ENCODE data around the gene FERMT3. TPM values are rescaled to one million over a fixed set of nuclear protein-coding genes. Genes with fewer than 3 reads are reported as not detected.

Gene FERMT3
- total and polyA plus RNA-seq, 5 experiments from 2014 or later: 104 to 149 (median 125) TPM

DNA sequence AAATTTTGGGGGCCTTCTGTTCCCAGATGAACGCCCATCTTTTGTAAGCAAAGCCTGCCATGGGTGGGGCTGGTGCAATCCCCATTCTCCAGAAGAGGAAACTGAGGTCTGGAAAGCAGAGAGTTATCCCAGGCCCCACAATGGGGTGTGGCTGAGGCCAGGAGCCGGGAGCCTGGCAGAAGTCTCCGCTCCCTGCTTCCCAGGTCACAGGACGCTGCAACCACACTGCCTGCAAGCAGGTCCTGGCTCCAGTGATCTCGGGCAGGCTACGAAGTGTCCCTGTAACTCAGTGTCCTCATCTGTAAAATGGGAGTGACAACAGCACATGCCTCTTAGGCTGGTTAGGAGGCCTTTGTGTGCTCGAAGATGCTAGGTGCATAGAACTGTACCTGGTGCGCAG is 46.5 kb downstream of the FERMT3 start:
- Mint-ChIP-seq H3K27ac (no peak overlapping the region), H3K4me3 (peak overlapping the region in 8 of 10 donors; percentile 12 to 93 (median 38)), H3K9me3 (no peaks in the 10 kb centered on the region), H3K36me3 (peaks cover 0 to 7% (median 0%) of the 10 kb centered on the region in 3 donors), H3K27me3 (no peaks in the 10 kb centered on the region), H3K4me1 (peaks cover 9 to 26% (median 17%) of the 10 kb centered on the region in 4 donors)
- POLR2A ChIA-PET: interaction anchor here (1.5 to 13.8 kb wide), 5 partner anchors 10 to 47 kb away, joined by 5 to 176 read pairs (median 11); partner anchors contain the start of genes FERMT3 and FKBP2
- no peak for ATAC-seq
- no peak for DNase-seq

DNA sequence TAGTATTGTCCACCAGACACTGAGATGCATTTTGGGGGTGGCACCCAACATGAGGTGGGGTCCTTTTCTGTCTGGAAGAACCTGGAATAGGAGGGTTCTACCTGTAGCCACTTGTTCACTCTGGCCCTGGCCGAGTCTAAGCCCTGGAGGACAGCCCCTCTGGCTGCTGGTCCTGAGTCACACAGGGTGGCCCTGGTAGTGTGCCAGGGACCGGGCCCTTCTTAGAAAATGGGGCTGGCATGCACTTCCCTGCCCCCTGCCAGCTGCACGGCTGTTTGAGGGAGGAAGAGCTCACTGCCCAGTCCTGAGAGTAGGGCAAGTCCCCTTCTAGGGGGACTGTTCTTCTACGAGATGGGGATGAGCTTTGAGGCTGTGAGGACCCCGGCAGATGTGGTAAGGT is 47.0 kb downstream of the FERMT3 start:
- no peaks in the 10 kb centered on the region for H3K9me3 Mint-ChIP-seq
- H3K27me3 Mint-ChIP-seq: no peaks in the 10 kb centered on the region
- POLR2A ChIA-PET: interaction anchor here (1.0 to 1.7 kb wide), 3 partner anchors 8 to 16 kb away, joined by 4 to 7 read pairs (median 6); no protein-coding TSS in a partner anchor
- no peak for DNase-seq
- no peak overlapping the region for H3K27ac Mint-ChIP-seq
- peak overlapping the region in 7 of 10 donors; percentile 1 to 50 (median 37) for H3K4me3 Mint-ChIP-seq
- no peak for ATAC-seq
- peaks cover 0 to 7% (median 0%) of the 10 kb centered on the region in 3 donors for H3K36me3 Mint-ChIP-seq
- H3K4me1 Mint-ChIP-seq: peaks cover 9 to 24% (median 16%) of the 10 kb centered on the region in 4 donors

DNA sequence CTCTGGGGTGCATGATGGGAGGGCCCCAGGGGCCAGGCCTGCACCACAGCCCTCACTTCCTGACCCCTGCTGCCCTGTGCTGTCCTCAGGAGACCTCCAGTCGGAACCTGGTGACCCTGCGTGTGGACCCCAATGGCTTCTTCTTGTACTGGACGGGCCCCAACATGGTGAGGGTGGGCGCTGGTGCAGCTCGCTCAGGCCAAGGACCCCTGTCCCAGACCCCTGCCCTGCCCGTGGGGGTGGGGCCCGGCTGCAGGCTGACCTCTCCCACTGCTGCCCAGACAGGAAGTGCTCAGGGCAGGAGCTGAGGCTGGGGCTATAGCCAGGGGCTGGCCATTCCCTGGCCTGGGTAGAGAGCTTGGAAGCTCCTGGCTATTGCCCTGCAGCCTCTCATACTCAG is 47.8 kb downstream of the FERMT3 start:
- Mint-ChIP-seq H3K36me3 (peaks cover 0 to 7% (median 2%) of the 10 kb centered on the region in 3 donors), H3K27ac (no peak overlapping the region), H3K27me3 (no peaks in the 10 kb centered on the region), H3K4me1 (peaks cover 9 to 24% (median 16%) of the 10 kb centered on the region in 4 donors), H3K9me3 (no peaks in the 10 kb centered on the region), H3K4me3 (no peak overlapping the region)
- no peak for ATAC-seq
- DNase-seq: no peak
- POLR2A ChIA-PET: interaction anchor here (1.0 to 1.7 kb wide), 4 partner anchors 9 to 17 kb away, joined by 3 to 7 read pairs (median 5); no protein-coding TSS in a partner anchor

DNA sequence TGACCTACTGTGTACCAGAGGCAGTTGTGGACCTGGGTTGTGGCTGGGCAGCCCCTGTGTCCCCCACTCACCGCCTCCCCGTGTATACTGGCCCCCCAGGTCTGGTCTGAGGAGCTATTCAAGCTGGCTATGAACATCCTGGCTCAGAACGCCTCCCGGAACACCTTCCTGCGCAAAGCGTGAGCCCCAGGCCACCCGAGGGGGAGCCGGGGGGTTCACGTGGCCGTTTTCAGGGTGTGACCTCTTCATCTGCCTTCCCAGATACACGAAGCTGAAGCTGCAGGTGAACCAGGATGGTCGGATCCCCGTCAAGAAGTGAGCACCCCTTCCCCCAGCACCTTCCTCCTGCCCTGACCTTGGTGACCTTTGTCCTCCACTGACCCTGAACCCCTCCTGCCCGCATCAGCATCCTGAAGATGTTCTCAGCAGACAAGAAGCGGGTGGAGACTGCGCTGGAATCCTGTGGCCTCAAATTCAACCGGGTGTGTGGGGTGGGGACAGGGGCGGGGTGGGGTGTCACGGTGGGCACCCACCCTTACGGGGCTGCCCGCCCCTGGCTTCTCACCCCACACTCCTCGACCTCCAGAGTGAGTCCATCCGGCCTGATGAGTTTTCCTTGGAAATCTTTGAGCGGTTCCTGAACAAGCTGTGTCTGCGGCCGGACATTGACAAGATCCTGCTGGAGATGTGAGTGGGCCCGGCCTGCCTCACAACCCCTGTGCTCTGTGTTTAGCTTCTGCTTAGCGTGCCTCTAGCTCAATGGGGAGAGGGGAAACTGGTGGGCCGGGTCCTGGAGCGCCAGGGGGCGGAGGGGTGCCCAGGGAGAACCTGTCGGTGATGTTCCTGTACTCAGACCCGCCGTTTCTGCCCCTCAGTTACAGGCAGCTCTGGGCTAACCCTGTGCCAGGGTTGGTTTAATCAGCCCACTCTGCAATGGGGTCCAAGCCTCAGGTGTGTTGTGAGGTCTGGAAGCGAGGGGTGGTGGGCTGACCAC is 48.9 kb downstream of the FERMT3 start:
- Mint-ChIP-seq H3K36me3 (peaks cover 0 to 7% (median 4%) of the 10 kb centered on the region in 3 donors), H3K4me1 (peaks cover 9 to 20% (median 14%) of the 10 kb centered on the region in 4 donors), H3K27ac (peak overlapping the region in 1 of 10 donors; percentile 78), H3K27me3 (no peaks in the 10 kb centered on the region), H3K4me3 (no peak overlapping the region), H3K9me3 (no peaks in the 10 kb centered on the region)
- no peak for ATAC-seq
- POLR2A ChIA-PET: interaction anchor here (0.9 to 1.6 kb wide), 4 partner anchors 10 to 26 kb away, joined by 3 to 7 read pairs (median 4); no protein-coding TSS in a partner anchor
- DNase-seq: no peak

DNA sequence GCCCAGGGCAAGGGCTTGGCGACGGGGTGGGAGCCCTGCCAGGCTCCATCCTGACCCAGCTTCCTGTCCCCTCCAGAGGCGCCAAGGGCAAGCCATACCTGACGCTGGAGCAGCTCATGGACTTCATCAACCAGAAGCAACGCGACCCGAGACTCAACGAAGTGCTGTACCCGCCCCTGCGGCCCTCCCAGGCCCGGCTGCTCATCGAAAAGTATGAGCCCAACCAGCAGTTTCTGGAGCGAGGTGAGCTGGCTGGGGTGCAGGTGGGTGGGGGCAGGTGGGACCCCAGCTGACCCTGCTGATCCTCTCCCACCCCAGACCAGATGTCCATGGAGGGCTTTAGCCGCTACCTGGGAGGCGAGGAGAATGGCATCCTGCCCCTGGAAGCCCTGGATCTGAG is 49.8 kb downstream of the FERMT3 start:
- Mint-ChIP-seq H3K4me3 (no peak overlapping the region), H3K27me3 (no peaks in the 10 kb centered on the region), H3K27ac (no peak overlapping the region), H3K4me1 (peaks cover 7 to 15% (median 9%) of the 10 kb centered on the region in 4 donors), H3K36me3 (peaks cover 0 to 7% (median 4%) of the 10 kb centered on the region in 3 donors), H3K9me3 (no peaks in the 10 kb centered on the region)
- no peak for ATAC-seq
- POLR2A ChIA-PET: interaction anchor here (0.9 to 3.1 kb wide), 4 partner anchors 9 to 26 kb away, joined by 3 to 13 read pairs (median 4); partner anchors contain the start of gene PPP1R14B
- no peak for DNase-seq

DNA sequence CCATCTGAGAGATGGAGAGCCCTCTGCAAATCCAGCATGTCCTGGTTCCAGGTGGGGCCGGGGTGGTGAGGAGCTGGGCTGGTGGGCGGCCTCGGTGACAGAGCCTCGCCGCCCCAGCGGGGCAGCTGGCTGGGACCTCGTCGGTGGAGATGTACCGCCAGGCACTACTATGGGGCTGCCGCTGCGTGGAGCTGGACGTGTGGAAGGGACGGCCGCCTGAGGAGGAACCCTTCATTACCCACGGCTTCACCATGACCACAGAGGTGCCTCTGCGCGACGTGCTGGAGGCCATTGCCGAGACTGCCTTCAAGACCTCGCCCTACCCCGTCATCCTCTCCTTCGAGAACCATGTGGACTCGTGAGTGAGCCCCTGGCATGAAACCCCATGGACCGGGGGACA is 51.8 kb downstream of the FERMT3 start:
- H3K27me3 Mint-ChIP-seq: no peaks in the 10 kb centered on the region
- no peak overlapping the region for H3K4me3 Mint-ChIP-seq
- H3K27ac Mint-ChIP-seq: no peak overlapping the region
- POLR2A ChIA-PET: interaction anchor here (0.7 to 3.1 kb wide), 2 partner anchors 10 to 13 kb away, joined by 3 to 13 read pairs; no protein-coding TSS in a partner anchor
- peaks cover 0 to 6% (median 1%) of the 10 kb centered on the region in 4 donors for H3K4me1 Mint-ChIP-seq
- H3K9me3 Mint-ChIP-seq: no peaks in the 10 kb centered on the region
- ATAC-seq (no peak), DNase-seq (no peak)
- peaks cover 0 to 7% (median 4%) of the 10 kb centered on the region in 3 donors for H3K36me3 Mint-ChIP-seq

DNA sequence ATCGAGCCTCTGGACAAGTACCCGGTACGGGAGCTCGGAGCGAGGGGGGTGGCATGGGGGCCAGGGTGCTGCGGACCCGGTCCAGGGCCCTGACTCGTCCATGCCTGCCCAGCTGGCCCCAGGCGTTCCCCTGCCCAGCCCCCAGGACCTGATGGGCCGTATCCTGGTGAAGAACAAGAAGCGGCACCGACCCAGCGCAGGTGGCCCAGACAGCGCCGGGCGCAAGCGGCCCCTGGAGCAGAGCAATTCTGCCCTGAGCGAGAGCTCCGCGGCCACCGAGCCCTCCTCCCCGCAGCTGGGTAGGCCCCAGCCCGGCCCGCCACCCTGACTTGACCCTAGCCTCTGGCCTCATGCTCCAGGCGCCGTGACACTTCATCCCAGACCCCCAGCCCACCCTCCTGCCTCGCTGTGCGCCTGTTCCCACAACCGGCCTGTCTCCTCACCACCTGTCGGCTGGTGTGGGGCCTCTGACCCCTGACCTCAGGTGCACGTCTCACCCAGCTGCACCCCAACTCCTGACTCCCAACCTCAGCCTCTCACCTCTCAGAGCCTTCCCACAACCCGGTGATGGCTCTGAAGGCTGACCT is 52.5 kb downstream of the FERMT3 start:
- Mint-ChIP-seq H3K9me3 (no peaks in the 10 kb centered on the region), H3K4me1 (peaks cover 0 to 4% (median 0%) of the 10 kb centered on the region in 4 donors), H3K36me3 (peaks cover 0 to 7% (median 4%) of the 10 kb centered on the region in 3 donors), H3K27me3 (no peaks in the 10 kb centered on the region), H3K4me3 (no peak overlapping the region), H3K27ac (peak overlapping the region in 1 of 10 donors; percentile 70)
- POLR2A ChIA-PET: interaction anchor here (1.4 to 3.1 kb wide), 2 partner anchors 9 to 15 kb away, joined by 3 to 13 read pairs; no protein-coding TSS in a partner anchor
- DNase-seq: peak in 1 of 10 donors; percentile 63
- ATAC-seq: no peak

DNA sequence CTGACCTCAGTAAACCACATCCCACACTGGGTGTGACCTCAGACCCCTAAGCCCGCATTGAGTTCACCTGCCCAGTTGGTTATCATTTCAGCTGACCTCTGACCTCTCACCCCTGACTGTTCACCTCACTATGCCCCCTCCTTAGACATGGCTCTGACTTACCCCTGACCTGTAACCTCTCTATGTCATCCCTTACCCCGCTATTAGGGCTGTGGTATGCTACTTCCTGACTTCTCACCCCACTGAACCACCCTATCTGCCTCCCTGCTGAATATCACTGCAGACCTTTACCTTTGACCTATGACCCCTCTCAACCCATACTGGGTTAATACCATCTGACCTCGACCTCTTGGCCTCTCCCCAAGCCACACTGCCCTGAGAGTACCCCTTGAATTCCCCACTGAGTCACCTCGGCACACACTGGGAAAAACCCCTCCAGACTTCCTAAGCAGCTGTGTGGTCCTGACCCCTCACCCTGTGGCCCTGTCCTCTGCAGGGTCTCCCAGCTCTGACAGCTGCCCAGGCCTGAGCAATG is 53.1 kb downstream of the FERMT3 start:
- no peaks in the 10 kb centered on the region for H3K9me3 Mint-ChIP-seq
- peaks cover 0 to 7% (median 4%) of the 10 kb centered on the region in 3 donors for H3K36me3 Mint-ChIP-seq
- peaks cover 0 to 4% (median 0%) of the 10 kb centered on the region in 4 donors for H3K4me1 Mint-ChIP-seq
- ATAC-seq: no peak
- peak overlapping the region in 1 of 10 donors; percentile 41 for H3K4me3 Mint-ChIP-seq
- peak overlapping the region in 2 of 10 donors; percentile 59 to 70 for H3K27ac Mint-ChIP-seq
- POLR2A ChIA-PET: interaction anchor here (1.4 to 3.1 kb wide), 2 partner anchors 9 to 16 kb away, joined by 3 to 13 read pairs; no protein-coding TSS in a partner anchor
- no peak for DNase-seq
- H3K27me3 Mint-ChIP-seq: no peaks in the 10 kb centered on the region

DNA sequence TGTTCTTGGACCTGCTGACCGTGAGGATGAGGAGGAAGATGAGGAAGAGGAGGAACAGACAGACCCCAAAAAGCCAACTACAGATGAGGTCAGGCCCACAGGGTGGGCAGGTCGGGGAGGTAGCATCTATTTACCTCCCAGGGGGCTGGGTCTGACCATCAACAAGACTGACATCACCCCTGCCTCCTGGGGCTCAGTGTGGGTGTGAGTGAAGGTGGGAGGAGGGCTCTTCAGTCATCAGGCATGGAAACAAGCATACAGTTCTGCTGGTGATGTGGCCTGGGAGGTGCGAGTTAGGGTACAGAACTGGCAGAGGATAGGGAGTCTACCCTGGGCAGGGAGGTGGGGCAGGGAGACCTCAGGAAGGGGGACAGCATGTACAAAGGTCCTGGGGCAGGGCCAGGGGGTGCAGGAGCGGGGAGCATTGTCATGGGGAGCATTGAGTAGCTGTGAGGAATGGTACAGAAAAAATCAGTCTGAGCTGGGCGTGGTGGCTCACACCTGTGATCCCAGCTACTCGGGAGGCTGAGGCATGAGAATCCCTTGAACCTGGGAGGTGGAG is 53.7 kb downstream of the FERMT3 start:
- H3K9me3 Mint-ChIP-seq: no peaks in the 10 kb centered on the region
- peak overlapping the region in 1 of 10 donors; percentile 21 for H3K27ac Mint-ChIP-seq
- peaks cover 0 to 4% (median 0%) of the 10 kb centered on the region in 4 donors for H3K4me1 Mint-ChIP-seq
- H3K4me3 Mint-ChIP-seq: no peak overlapping the region
- DNase-seq: no peak
- no peak for ATAC-seq
- POLR2A ChIA-PET: interaction anchor here (0.7 kb wide), 1 partner anchor 54 kb away, joined by 5 read pairs; no protein-coding TSS in a partner anchor
- H3K27me3 Mint-ChIP-seq: no peaks in the 10 kb centered on the region
- H3K36me3 Mint-ChIP-seq: peaks cover 0 to 7% (median 4%) of the 10 kb centered on the region in 3 donors

DNA sequence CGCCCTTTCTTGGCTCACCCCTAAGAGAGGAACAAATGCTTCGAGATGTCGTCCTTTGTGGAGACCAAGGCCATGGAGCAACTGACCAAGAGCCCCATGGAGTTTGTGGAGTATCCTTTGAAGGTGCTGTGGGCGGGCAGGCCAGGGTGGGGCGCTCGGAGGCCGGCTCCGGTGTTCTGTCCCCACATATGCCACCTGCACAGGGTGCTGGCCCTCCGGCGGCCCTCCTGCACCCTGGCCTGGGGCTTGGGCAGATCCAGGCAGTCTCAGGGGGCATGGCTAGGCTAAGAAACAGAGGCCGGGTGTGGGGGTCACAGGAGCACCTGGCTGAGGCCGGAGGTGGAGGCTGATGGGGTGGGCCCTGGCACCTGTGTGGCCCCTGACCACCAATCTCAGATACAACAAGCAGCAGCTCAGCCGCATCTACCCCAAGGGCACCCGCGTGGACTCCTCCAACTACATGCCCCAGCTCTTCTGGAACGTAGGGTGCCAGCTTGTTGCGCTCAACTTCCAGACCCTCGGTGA is 55.1 kb downstream of the FERMT3 start:
- POLR2A ChIA-PET: interaction anchor here (1.0 kb wide), 1 partner anchor 9 kb away, joined by 3 read pairs; no protein-coding TSS in a partner anchor

DNA sequence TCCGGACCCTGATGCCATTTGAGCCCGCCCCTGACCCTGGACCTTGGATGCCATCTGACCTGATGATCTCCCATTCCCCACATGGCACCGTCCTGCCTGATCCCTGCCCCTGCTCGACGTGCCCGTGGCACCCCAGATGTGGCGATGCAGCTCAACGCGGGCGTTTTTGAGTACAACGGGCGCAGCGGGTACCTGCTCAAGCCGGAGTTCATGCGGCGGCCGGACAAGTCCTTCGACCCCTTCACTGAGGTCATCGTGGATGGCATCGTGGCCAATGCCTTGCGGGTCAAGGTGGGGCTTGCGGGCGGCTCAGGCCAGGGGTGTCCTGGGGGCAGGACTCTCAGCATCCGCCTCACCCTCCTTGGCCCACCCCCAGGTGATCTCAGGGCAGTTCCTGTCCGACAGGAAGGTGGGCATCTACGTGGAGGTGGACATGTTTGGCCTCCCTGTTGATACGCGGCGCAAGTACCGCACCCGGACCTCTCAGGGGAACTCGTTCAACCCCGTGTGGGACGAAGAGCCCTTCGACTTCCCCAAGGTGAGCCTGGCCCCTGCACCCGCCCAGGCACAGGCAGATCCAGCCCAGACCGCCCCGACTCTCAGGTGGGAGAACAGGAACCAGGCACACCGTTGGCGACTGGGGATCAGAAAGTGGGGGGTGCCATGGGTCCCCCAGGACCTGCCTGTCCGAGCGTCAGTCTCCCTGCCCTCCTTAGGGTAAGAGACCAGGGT is 55.9 kb downstream of the FERMT3 start:
- Mint-ChIP-seq H3K36me3 (peaks cover 0 to 5% (median 4%) of the 10 kb centered on the region in 3 donors), H3K9me3 (no peaks in the 10 kb centered on the region), H3K27me3 (no peaks in the 10 kb centered on the region), H3K4me3 (no peak overlapping the region), H3K4me1 (peaks cover 0 to 6% (median 0%) of the 10 kb centered on the region in 4 donors), H3K27ac (no peak overlapping the region)
- POLR2A ChIA-PET: interaction anchor here (0.6 to 1.0 kb wide), 2 partner anchors 10 to 16 kb away, joined by 3 read pairs; no protein-coding TSS in a partner anchor
- DNase-seq (peak in 1 of 10 donors; percentile 53), ATAC-seq (no peak)

More for the DNA sequence above, 55.1 kb downstream of the FERMT3 start:
- Mint-ChIP-seq H3K27me3 (no peaks in the 10 kb centered on the region), H3K9me3 (no peaks in the 10 kb centered on the region), H3K4me3 (peak overlapping the region in 1 of 10 donors; percentile 14), H3K27ac (no peak overlapping the region), H3K4me1 (peaks cover 0 to 4% (median 0%) of the 10 kb centered on the region in 4 donors), H3K36me3 (peaks cover 0 to 6% (median 4%) of the 10 kb centered on the region in 3 donors)
- ATAC-seq (no peak), DNase-seq (no peak)

Data from naive thymus-derived CD8-positive, alpha-beta T cell (primary cell).